Neuron (in vitro differentiated cells): ENCODE measurements around the gene LUZP1.

Experiments
- H2AFZ ChIP-seq: one replicate; pipeline ENCODE4 v1.6.1; 2013; ENCODE audit warnings: low read depth, mild to moderate bottlenecking, inconsistent platforms, low read length, moderate library complexity
- H3K27me3 ChIP-seq: one replicate; pipeline ENCODE4 v1.6.1; 2013; ENCODE audit warnings: low read length; ENCODE audit not compliant: insufficient read depth
- H3K36me3 ChIP-seq: one replicate; pipeline ENCODE4 v1.6.1; 2013; ENCODE audit warnings: low read length; ENCODE audit not compliant: insufficient read depth
- H3K4me1 ChIP-seq: one replicate; pipeline ENCODE4 v1.6.1; 2013; ENCODE audit warnings: low read length; ENCODE audit not compliant: insufficient read depth
- H3K4me3 ChIP-seq: 2 replicates; pipeline ENCODE4 v1.5.1; 2013; ENCODE audit warnings: mild to moderate bottlenecking, low read length, moderate library complexity
- H3K9me3 ChIP-seq: one replicate; pipeline ENCODE4 v1.6.1; 2013; ENCODE audit warnings: low read length

The LUZP1 gene

DNA sequence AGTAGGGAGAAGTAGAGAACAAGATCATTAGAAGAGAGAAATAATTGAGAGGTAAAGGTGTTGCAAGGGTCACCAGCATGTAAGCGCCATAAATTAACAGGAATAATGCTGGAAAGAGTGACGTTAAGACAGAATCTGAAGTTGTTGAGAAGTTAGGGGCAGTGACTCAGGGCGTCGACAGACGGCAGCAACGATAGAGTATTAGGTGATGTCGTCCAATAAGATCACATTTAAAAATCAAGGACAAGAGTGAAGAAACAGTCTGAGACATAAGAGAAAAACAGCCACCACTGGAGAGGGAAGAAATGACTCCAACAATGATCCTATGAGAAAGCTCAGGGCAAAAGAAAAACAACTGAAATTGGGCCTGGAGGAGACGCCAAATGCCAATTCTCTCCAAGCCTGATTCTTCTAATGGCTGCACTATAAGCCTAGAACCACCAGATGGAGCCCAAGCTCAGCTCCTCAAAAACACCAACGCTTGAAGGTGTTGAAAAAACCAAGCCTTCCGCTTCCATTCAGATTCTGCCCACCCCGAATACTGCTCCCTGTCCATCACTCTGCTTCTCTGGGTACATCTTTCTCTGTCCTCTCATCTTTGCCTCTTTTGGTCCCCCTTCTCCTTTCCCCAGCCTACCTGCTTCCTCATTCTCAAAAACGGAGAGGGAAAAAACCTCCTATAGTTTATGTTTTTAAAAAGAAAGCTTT, 70.0 kb downstream of the LUZP1 start:
- H2AFZ ChIP-seq = no peak overlapping the region
- H3K27me3 ChIP-seq = no peaks in the 10 kb centered on the region
- peaks cover 21% of the 10 kb centered on the region for H3K36me3 ChIP-seq
- peaks cover 20% of the 10 kb centered on the region for H3K4me1 ChIP-seq
- no peak overlapping the region for H3K4me3 ChIP-seq
- H3K9me3 ChIP-seq = no peaks in the 10 kb centered on the region

DNA sequence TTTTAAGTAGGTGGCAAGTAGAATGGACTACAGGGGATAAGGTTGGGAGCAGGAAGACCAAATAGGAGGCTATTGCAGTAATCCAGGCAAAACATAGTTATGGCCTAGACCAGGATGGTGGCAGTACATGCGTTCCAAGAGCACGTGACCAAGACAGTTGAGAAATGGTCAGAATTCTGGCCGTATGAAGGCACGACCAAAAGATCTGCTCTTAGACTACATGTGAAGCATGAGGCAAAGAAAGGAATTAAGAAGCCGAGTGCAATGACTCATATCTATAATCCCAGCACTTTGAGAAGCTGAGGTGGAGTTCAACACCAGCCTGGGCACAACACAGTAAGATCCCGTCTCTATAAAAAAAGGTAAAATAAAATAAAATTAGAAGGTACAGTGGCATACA, 71.3 kb downstream of the LUZP1 start:
- H3K36me3 ChIP-seq = peaks cover 34% of the 10 kb centered on the region
- peaks cover 20% of the 10 kb centered on the region for H3K4me1 ChIP-seq

DNA sequence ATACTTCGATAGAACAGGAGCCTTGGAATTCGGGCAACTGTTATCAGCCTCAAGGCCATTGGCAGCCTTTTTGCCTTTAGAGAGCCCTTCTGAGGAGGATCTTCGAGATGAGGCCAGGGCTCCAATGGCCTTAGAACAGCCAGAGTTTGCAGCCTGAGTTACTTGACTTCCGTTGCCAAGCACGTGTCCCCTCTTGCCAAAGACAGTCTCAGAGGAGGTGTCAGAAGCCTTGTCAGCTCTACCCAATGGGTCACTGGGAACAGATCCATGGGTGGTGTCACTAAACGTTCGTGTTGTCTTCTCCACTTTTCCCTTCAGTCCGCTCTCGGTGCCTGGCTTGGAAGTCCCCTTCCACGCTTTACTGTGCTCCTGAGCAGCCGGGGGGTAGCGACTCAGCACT, 76.2 kb downstream of the LUZP1 start:
- Histone ChIP-seq H3K4me3 (no peak overlapping the region), H3K36me3 (peaks cover 66% of the 10 kb centered on the region), H3K27me3 (no peaks in the 10 kb centered on the region), H3K9me3 (no peaks in the 10 kb centered on the region), H2AFZ (no peak overlapping the region), H3K4me1 (no peaks in the 10 kb centered on the region)

More for the DNA sequence above, 71.3 kb downstream of the LUZP1 start:
- H3K27me3 ChIP-seq = no peaks in the 10 kb centered on the region
- no peaks in the 10 kb centered on the region for H3K9me3 ChIP-seq
- no peak overlapping the region for H2AFZ ChIP-seq
- no peak overlapping the region for H3K4me3 ChIP-seq

DNA sequence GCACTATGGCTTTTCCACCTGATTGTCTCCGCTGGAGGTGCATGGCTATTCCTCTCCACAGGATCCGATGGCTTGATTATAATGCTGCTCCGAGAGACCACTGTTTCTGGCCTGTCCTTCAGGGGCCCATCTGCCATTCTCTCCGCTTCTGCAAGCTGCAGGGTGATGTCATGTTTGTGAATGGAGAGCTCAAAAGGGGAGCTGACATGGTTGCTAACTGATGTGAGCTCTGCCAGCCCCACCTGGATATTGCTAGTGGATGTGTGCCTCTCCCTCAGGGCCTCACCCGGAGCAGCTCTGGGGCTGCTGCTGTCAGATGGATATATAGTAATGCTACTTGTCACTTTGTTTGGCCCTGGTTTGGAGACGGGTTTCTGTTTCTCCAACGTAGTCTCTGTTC, 77.1 kb downstream of the LUZP1 start:
- H3K36me3 ChIP-seq = peaks cover 72% of the 10 kb centered on the region

DNA sequence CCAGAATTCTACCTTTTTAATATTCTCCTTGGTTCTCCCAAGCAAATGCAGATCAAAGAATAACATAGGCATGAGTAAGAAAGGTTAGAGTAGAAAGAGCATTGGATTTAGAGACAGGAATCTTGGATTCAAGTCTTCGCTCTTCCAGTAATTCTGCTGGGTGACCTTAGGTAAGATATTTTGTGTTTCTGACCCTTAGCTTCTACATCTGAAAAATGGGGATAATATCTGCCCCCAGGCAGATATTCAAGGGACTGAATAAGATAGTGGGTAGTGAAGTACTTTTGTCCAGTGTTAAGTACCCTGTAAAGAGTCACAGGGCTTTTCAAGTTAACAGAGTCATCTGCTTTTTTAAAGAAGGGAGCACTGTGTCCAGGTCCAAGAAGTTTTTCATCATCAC, 78.6 kb downstream of the LUZP1 start:
- H3K27me3 ChIP-seq = no peaks in the 10 kb centered on the region
- H2AFZ ChIP-seq = no peak overlapping the region
- no peaks in the 10 kb centered on the region for H3K4me1 ChIP-seq
- H3K9me3 ChIP-seq = no peaks in the 10 kb centered on the region
- peaks cover 85% of the 10 kb centered on the region for H3K36me3 ChIP-seq
- no peak overlapping the region for H3K4me3 ChIP-seq

More for the DNA sequence above, 77.1 kb downstream of the LUZP1 start:
- no peaks in the 10 kb centered on the region for H3K9me3 ChIP-seq
- no peaks in the 10 kb centered on the region for H3K4me1 ChIP-seq
- H3K27me3 ChIP-seq = no peaks in the 10 kb centered on the region
- no peak overlapping the region for H2AFZ ChIP-seq
- no peak overlapping the region for H3K4me3 ChIP-seq

DNA sequence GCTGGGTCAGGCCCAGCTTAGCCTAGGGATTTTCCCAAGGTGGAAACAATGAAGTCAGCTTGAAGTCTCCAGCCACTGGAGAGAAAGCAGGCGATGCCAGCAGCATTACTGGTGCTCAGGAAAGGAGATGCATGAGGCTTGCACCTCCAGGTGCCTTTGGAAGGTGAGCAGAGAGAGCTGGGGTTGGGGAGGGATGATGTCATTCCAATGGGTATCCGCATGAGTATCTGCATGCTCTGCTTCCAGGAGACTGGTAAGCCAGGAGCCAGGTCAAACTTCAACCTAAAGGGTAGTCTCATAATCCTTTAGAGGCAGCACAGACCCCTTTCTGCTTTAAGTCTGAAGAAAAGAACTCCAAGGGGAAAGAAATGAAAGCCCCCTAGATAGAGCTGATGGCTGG, 80.6 kb downstream of the LUZP1 start:
- no peak overlapping the region for H2AFZ ChIP-seq
- H3K9me3 ChIP-seq = no peaks in the 10 kb centered on the region
- H3K4me1 ChIP-seq = no peaks in the 10 kb centered on the region
- H3K27me3 ChIP-seq = no peaks in the 10 kb centered on the region
- no peak overlapping the region for H3K4me3 ChIP-seq
- peaks cover 87% of the 10 kb centered on the region for H3K36me3 ChIP-seq

DNA sequence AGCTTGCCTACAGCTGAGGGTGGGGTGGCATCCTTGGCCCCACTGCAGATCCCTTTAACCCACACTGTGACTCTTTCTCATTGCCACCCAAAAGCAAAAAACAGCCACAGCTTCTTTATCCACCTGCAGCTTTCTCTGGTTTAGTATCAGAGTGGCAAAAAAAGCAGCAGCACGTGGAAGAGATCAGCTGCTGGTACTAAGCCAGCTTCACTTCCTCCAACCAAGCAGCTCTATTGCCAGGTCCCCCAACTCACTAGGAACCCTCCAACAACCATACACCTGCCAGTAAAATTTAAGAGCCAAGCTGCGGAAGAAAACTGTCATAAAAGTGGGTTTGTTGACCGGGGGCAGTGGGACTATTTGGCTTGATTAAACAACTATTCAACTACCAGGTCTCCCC, 83.0 kb downstream of the LUZP1 start:
- H3K4me1 ChIP-seq = no peaks in the 10 kb centered on the region
- peaks cover 88% of the 10 kb centered on the region for H3K36me3 ChIP-seq

DNA sequence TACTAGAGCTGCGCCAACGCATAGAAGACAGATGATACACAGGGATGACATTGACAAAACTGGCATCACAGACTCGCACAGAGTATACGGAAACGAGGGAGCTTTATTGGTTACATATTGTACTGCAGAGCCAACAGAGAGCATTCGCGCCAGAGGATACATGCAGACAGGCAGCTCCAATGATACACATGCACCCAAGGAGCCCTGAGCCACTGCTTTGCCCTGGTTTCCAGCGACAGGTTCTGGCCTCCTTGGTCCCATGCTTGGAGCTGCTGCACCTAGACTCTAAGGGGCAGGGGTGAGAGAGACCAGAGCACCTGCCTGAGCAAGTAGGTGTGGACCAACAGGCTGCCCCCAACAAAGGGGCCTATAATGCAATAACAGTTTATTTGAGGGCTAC, 83.8 kb downstream of the LUZP1 start:
- Histone ChIP-seq H3K4me3 (no peak overlapping the region), H3K4me1 (no peaks in the 10 kb centered on the region), H3K36me3 (peaks cover 94% of the 10 kb centered on the region), H3K9me3 (no peaks in the 10 kb centered on the region), H3K27me3 (no peaks in the 10 kb centered on the region), H2AFZ (no peak overlapping the region)

More for the DNA sequence above, 83.0 kb downstream of the LUZP1 start:
- H3K9me3 ChIP-seq = no peaks in the 10 kb centered on the region
- H3K27me3 ChIP-seq = no peaks in the 10 kb centered on the region
- no peak overlapping the region for H3K4me3 ChIP-seq
- no peak overlapping the region for H2AFZ ChIP-seq

DNA sequence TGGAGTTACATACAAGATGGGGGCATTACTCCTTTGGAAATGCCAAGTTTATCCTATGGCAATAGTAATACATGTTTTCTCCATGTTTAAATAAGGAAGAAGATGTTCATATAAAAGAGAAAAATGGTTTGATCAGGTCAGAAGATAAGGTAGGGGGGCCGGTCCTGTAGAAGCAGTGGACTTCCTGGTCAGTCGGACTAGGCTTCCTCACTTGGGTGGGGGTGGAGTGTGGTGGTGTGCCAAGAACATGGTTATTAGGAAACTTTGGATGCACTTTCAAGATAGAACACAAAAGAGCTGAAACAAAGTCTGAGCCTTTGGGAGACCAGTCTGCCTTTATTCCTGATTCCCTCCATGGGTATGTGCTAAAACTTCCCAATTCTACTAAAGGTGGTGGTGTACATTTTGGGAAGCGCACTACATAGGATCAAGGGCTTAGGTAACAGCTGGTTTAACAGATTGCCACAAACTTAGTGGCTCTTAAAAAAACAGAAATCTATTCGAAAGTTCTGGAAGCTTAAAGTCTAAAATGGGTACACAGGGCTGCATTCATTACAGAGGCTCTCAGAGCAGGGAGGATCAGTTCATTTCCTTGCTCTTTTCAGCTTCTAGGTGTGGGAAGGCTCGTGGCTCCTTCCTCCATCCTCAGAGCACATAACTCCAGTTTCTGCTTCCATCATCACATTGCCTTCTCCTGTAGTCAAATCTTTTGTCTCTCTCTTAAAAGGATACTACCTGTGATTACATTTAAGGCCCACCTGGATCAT, 84.8 kb downstream of the LUZP1 start:
- Histone ChIP-seq H3K4me1 (no peaks in the 10 kb centered on the region), H3K36me3 (peaks cover 99% of the 10 kb centered on the region)

DNA sequence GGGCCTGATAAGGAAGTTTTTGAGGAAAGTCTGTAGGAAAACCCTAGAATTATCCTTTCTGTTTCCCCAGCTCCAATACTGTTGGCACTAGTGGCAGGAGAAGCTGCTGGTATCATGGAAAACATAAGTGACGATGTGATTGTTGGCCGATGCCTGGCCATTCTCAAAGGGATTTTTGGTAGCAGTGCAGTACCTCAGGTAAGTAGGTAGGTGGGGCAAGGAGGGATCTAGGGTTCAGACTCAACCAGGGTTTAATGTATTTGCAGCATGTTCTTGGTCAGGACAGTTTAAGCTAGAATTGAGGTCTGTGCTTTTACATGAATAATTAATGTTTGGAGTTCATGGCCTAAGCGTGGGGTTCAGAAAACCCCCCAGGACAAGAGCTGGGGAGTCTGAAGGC, 87.3 kb downstream of the LUZP1 start:
- Histone ChIP-seq H3K9me3 (no peaks in the 10 kb centered on the region), H3K4me1 (no peaks in the 10 kb centered on the region), H2AFZ (no peak overlapping the region), H3K36me3 (peaks cover 99% of the 10 kb centered on the region), H3K27me3 (no peaks in the 10 kb centered on the region), H3K4me3 (no peak overlapping the region)

More for the DNA sequence above, 84.8 kb downstream of the LUZP1 start:
- Histone ChIP-seq H2AFZ (no peak overlapping the region), H3K27me3 (no peaks in the 10 kb centered on the region), H3K4me3 (no peak overlapping the region), H3K9me3 (no peaks in the 10 kb centered on the region)

DNA sequence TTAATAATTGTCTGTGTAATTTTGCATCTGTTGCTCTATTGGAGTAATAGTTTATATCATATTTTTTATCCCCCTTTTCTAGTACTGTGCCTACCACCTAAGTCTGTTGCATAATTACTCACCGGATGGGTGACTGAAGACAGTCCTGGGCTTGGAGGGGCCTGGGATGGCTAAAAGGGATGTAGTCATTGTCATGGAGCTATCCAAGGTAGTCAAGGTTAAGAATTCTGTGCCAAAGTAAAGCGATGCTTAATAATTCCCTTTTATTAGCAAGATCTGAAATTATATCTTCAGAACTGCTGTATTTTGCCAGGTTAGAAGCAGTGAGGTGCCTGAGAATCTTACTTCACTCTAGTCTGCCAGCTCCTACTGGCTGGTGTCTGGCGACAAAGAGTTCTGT, 87.8 kb downstream of the LUZP1 start:
- Histone ChIP-seq H3K9me3 (no peaks in the 10 kb centered on the region), H2AFZ (no peak overlapping the region), H3K4me3 (no peak overlapping the region), H3K36me3 (peaks cover 95% of the 10 kb centered on the region), H3K27me3 (no peaks in the 10 kb centered on the region), H3K4me1 (no peaks in the 10 kb centered on the region)

DNA sequence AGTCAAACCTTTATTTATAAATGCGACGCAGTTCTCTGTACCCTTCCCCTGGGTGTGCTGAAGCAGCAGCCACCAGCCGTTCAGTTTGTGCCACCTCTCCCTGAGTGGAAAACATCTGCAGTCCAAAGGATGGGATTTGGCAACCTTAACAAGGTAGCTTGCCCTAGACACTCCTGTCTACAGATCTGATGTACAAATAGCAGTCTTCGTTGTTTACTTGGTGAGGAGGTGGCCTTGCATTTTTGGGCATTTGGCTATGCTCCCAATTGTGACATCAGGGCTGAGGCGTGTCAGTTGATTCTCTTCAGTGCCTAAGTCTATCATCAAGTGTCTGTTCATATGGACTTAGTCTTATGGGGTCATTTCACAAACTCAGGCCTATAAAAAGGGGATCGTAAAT, 89.6 kb downstream of the LUZP1 start:
- Histone ChIP-seq H3K4me1 (no peaks in the 10 kb centered on the region), H3K9me3 (no peaks in the 10 kb centered on the region), H2AFZ (no peak overlapping the region), H3K4me3 (no peak overlapping the region), H3K36me3 (peaks cover 91% of the 10 kb centered on the region), H3K27me3 (no peaks in the 10 kb centered on the region)

DNA sequence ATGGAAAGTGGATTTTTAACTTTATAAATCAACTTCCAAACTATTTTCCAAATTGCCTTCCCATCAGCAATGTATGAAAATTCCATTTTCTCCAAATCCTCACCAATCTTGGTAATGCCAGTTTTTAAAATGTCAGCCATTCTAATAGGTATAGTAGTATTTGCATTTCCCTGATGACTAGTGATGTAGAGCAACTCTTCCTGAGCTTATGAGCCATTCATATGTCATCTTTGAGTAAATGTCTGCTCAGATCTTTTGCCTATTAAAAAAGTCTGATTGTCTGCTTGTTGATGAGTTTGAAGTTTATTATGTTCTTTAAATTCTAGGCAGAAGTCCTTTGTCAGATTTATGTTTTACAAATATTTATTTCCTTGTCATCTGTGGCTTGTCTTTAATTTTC, 94.6 kb downstream of the LUZP1 start:
- Histone ChIP-seq H2AFZ (no peak overlapping the region), H3K4me1 (no peaks in the 10 kb centered on the region), H3K36me3 (peaks cover 85% of the 10 kb centered on the region), H3K27me3 (no peaks in the 10 kb centered on the region), H3K4me3 (no peak overlapping the region), H3K9me3 (no peaks in the 10 kb centered on the region)
